ENCODE measurements around the gene RARB.

The RARB gene

DNA sequence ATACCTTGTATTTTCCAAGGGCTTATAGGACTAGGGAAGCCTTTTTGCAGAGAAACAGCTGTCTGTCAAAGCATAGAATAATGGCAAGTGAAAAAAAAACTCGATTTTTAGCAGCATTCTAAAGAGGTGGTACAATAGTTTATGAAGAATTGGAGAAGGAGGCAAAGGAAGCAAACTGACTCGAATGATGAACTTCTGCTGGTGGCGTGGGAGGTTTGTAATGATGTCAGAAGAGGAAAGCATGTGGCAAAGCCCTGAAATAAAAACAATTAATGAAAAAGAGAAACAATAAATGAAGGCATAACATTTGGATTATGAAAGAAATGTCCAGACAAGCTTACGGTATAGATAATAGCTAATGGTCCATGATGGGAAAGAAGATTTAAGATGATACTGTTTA is 77.5 kb downstream of the RARB start:
- WGBS (ENCODE audit: extremely low coverage, insufficient coverage, low lambda C conversion rate), result no CpG with 5 or more reads among the region's 4 CpGs
- H2BK15ac ChIP-seq (replicated peaks; ENCODE audit: low read depth), result no peak overlapping the region
- no peak overlapping the region for H3K23ac ChIP-seq (ENCODE audit: low read length)

DNA sequence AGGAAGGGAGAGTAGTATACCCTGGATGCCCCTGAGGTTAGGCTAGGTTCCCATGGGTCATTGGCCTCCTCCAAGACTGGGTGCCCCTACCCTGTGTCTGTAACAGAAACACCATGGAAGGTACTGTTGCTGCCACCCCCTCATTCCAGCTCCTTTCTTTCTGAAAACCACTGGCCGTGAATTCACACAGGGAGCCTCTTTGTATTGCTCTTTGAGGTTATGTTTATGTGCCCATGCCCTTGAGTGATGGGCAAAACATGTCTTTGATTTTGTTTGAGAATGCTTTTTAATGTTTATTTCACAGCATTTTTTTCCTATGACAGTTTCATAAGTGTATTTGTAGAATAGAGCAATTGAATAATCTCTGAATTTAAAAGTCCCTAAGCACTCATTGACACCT is 79.7 kb downstream of the RARB start:
- Histone ChIP-seq H2BK15ac (replicated peaks; ENCODE audit: low read depth) (no peak overlapping the region), H3K18ac (ENCODE audit: low read length) (no peak overlapping the region), H2BK5ac (ENCODE audit: low read length) (no peak overlapping the region), H3K79me2 (ENCODE audit: control insufficient read depth, insufficient read depth, low read length) (no peaks in the 10 kb centered on the region), H3K79me1 (ENCODE audit: low read length) (no peaks in the 10 kb centered on the region), H2AK5ac (ENCODE audit: low read length) (no peak overlapping the region), H3K56ac (ENCODE audit: low read length) (no peak overlapping the region), H3K9ac (ENCODE audit: low read length) (no peak overlapping the region), H3K4me1 (ENCODE audit: control insufficient read depth, low read depth, low read length) (no peaks in the 10 kb centered on the region), H3K27me3 (ENCODE audit: insufficient read depth, low read length, poor library complexity) (no peaks in the 10 kb centered on the region), H3K27ac (ENCODE audit: low read depth, low read length) (no peak overlapping the region), H3K36me3 (ENCODE audit: control insufficient read depth, insufficient read depth, low read length) (no peaks in the 10 kb centered on the region), H3K23ac (ENCODE audit: low read length) (no peak overlapping the region), H4K5ac (ENCODE audit: low read length) (no peak overlapping the region), H4K8ac (ENCODE audit: low read depth, low read length) (no peak overlapping the region), H3K4me3 (ENCODE audit: low read length) (no peak overlapping the region), H3K4ac (ENCODE audit: low read depth, low read length) (no peak overlapping the region), H2BK120ac (ENCODE audit: low read depth, low read length) (no peak overlapping the region), H3K4me2 (ENCODE audit: low read length) (no peak overlapping the region)
- DNase-seq, result no peak
- no CpG with 5 or more reads among the region's 1 CpG for WGBS (ENCODE audit: extremely low coverage, insufficient coverage, low lambda C conversion rate)

More for the DNA sequence above, 77.5 kb downstream of the RARB start:
- Histone ChIP-seq H3K27me3 (ENCODE audit: insufficient read depth, low read length, poor library complexity) (no peaks in the 10 kb centered on the region), H3K4me1 (ENCODE audit: control insufficient read depth, low read depth, low read length) (no peaks in the 10 kb centered on the region), H2AK5ac (ENCODE audit: low read length) (no peak overlapping the region), H3K18ac (ENCODE audit: low read length) (no peak overlapping the region), H2BK5ac (ENCODE audit: low read length) (no peak overlapping the region), H3K27ac (ENCODE audit: low read depth, low read length) (no peak overlapping the region), H4K5ac (ENCODE audit: low read length) (no peak overlapping the region), H3K4ac (ENCODE audit: low read depth, low read length) (no peak overlapping the region), H3K36me3 (ENCODE audit: control insufficient read depth, insufficient read depth, low read length) (no peaks in the 10 kb centered on the region), H3K56ac (ENCODE audit: low read length) (no peak overlapping the region), H3K9ac (ENCODE audit: low read length) (no peak overlapping the region), H4K8ac (ENCODE audit: low read depth, low read length) (no peak overlapping the region), H3K4me2 (ENCODE audit: low read length) (no peak overlapping the region), H3K4me3 (ENCODE audit: low read length) (no peak overlapping the region), H2BK120ac (ENCODE audit: low read depth, low read length) (no peak overlapping the region), H3K79me2 (ENCODE audit: control insufficient read depth, insufficient read depth, low read length) (no peaks in the 10 kb centered on the region), H3K79me1 (ENCODE audit: low read length) (no peaks in the 10 kb centered on the region)
- DNase-seq, result no peak

DNA sequence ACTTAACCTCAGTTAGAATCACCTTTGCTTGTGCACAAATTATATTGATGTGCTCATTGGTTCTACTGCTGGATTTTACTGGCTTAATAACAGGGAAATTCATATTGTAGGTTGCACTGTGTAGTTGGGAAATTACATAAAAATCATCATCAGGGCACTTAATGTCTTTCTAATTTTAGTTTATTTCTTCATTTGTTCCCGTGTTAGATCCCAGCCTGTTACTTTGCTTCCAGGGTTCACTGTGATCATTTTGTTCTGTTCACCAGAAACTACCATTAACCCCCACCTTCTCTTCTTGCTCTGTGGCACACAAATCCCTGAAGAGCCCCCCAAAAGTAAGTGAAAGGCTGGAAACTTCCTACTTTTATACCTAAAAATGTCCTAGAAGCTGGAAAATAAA is 80.4 kb downstream of the RARB start:
- Histone ChIP-seq H3K4me2 (ENCODE audit: low read length) (no peak overlapping the region), H3K4ac (ENCODE audit: low read depth, low read length) (no peak overlapping the region), H4K5ac (ENCODE audit: low read length) (no peak overlapping the region), H3K56ac (ENCODE audit: low read length) (no peak overlapping the region), H3K79me2 (ENCODE audit: control insufficient read depth, insufficient read depth, low read length) (no peaks in the 10 kb centered on the region), H3K27ac (ENCODE audit: low read depth, low read length) (no peak overlapping the region), H3K9ac (ENCODE audit: low read length) (no peak overlapping the region), H3K79me1 (ENCODE audit: low read length) (no peaks in the 10 kb centered on the region), H3K18ac (ENCODE audit: low read length) (no peak overlapping the region), H2BK120ac (ENCODE audit: low read depth, low read length) (no peak overlapping the region), H3K36me3 (ENCODE audit: control insufficient read depth, insufficient read depth, low read length) (no peaks in the 10 kb centered on the region), H3K27me3 (ENCODE audit: insufficient read depth, low read length, poor library complexity) (no peaks in the 10 kb centered on the region), H3K23ac (ENCODE audit: low read length) (no peak overlapping the region), H4K8ac (ENCODE audit: low read depth, low read length) (no peak overlapping the region), H3K4me3 (ENCODE audit: low read length) (no peak overlapping the region), H3K4me1 (ENCODE audit: control insufficient read depth, low read depth, low read length) (no peaks in the 10 kb centered on the region), H2BK5ac (ENCODE audit: low read length) (no peak overlapping the region), H2BK15ac (replicated peaks; ENCODE audit: low read depth) (no peak overlapping the region), H2AK5ac (ENCODE audit: low read length) (no peak overlapping the region)
- no peak for DNase-seq
- WGBS (ENCODE audit: extremely low coverage, insufficient coverage, low lambda C conversion rate), result no CpG with 5 or more reads among the region's 1 CpG

DNA sequence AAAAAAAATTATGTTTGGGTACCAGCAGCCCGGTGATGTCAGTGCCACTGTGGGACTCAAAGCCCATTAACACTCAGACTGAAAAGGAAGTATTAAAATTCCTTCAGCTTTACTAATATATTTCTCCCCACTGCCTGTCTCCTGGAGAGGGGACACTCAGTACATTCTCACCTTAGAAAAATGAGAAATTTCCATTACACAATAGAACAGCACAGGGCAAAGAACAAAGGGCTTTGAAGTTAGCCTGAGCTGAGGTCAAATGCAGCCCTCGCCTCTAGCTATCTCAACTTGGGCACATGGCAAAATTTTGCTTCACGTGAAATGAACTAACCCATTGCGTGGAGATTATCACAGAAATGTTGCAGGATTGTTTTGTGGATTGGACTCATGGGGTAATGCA is 80.8 kb downstream of the RARB start:
- no peak overlapping the region for H2BK5ac ChIP-seq (ENCODE audit: low read length)
- H3K27me3 ChIP-seq (ENCODE audit: insufficient read depth, low read length, poor library complexity), result no peaks in the 10 kb centered on the region
- no peak overlapping the region for H3K18ac ChIP-seq (ENCODE audit: low read length)
- no peak overlapping the region for H3K4ac ChIP-seq (ENCODE audit: low read depth, low read length)
- H4K8ac ChIP-seq (ENCODE audit: low read depth, low read length), result no peak overlapping the region
- no CpG with 5 or more reads among the region's 4 CpGs for WGBS (ENCODE audit: extremely low coverage, insufficient coverage, low lambda C conversion rate)
- no peaks in the 10 kb centered on the region for H3K4me1 ChIP-seq (ENCODE audit: control insufficient read depth, low read depth, low read length)
- no peak overlapping the region for H3K27ac ChIP-seq (ENCODE audit: low read depth, low read length)
- no peaks in the 10 kb centered on the region for H3K36me3 ChIP-seq (ENCODE audit: control insufficient read depth, insufficient read depth, low read length)
- no peak overlapping the region for H3K56ac ChIP-seq (ENCODE audit: low read length)
- H4K5ac ChIP-seq (ENCODE audit: low read length), result no peak overlapping the region
- no peak overlapping the region for H3K4me3 ChIP-seq (ENCODE audit: low read length)
- H3K9ac ChIP-seq (ENCODE audit: low read length), result no peak overlapping the region
- no peak overlapping the region for H3K23ac ChIP-seq (ENCODE audit: low read length)
- no peak overlapping the region for H2BK120ac ChIP-seq (ENCODE audit: low read depth, low read length)
- H3K4me2 ChIP-seq (ENCODE audit: low read length), result no peak overlapping the region
- no peaks in the 10 kb centered on the region for H3K79me2 ChIP-seq (ENCODE audit: control insufficient read depth, insufficient read depth, low read length)
- H2BK15ac ChIP-seq (replicated peaks; ENCODE audit: low read depth), result no peak overlapping the region
- DNase-seq, result no peak
- no peak overlapping the region for H2AK5ac ChIP-seq (ENCODE audit: low read length)
- H3K79me1 ChIP-seq (ENCODE audit: low read length), result no peaks in the 10 kb centered on the region

DNA sequence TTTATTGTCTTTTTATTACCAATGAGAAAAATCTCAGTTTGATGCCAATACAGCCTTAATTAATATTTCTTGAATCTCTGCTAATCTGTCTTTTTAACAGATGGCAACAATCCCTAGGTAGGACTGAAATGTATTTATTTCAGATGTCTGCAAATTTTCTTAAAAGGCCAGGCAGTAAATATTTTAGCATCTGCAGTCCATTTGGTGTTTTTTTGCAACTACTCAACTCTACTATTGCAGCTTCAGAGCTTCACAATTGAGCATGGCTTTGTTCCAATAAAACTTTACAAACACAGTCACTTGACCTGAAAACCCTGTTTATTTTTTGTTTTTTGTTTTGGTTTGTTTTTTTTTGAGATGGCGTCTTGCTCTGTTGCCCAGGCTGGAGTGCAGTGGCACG is 82.7 kb downstream of the RARB start:
- Histone ChIP-seq H3K18ac (ENCODE audit: low read length) (no peak overlapping the region), H4K8ac (ENCODE audit: low read depth, low read length) (no peak overlapping the region), H4K5ac (ENCODE audit: low read length) (no peak overlapping the region), H2BK120ac (ENCODE audit: low read depth, low read length) (no peak overlapping the region), H3K56ac (ENCODE audit: low read length) (no peak overlapping the region), H3K4me3 (ENCODE audit: low read length) (no peak overlapping the region), H3K27ac (ENCODE audit: low read depth, low read length) (no peak overlapping the region), H3K4me2 (ENCODE audit: low read length) (no peak overlapping the region), H2BK5ac (ENCODE audit: low read length) (no peak overlapping the region), H3K79me2 (ENCODE audit: control insufficient read depth, insufficient read depth, low read length) (no peaks in the 10 kb centered on the region), H2AK5ac (ENCODE audit: low read length) (no peak overlapping the region), H3K23ac (ENCODE audit: low read length) (no peak overlapping the region), H3K9ac (ENCODE audit: low read length) (no peak overlapping the region), H3K27me3 (ENCODE audit: insufficient read depth, low read length, poor library complexity) (no peaks in the 10 kb centered on the region), H3K79me1 (ENCODE audit: low read length) (no peaks in the 10 kb centered on the region), H3K36me3 (ENCODE audit: control insufficient read depth, insufficient read depth, low read length) (no peaks in the 10 kb centered on the region), H3K4ac (ENCODE audit: low read depth, low read length) (no peak overlapping the region), H3K4me1 (ENCODE audit: control insufficient read depth, low read depth, low read length) (no peaks in the 10 kb centered on the region), H2BK15ac (replicated peaks; ENCODE audit: low read depth) (no peak overlapping the region)
- DNase-seq, result no peak
- no CpG with 5 or more reads among the region's 2 CpGs for WGBS (ENCODE audit: extremely low coverage, insufficient coverage, low lambda C conversion rate)

DNA sequence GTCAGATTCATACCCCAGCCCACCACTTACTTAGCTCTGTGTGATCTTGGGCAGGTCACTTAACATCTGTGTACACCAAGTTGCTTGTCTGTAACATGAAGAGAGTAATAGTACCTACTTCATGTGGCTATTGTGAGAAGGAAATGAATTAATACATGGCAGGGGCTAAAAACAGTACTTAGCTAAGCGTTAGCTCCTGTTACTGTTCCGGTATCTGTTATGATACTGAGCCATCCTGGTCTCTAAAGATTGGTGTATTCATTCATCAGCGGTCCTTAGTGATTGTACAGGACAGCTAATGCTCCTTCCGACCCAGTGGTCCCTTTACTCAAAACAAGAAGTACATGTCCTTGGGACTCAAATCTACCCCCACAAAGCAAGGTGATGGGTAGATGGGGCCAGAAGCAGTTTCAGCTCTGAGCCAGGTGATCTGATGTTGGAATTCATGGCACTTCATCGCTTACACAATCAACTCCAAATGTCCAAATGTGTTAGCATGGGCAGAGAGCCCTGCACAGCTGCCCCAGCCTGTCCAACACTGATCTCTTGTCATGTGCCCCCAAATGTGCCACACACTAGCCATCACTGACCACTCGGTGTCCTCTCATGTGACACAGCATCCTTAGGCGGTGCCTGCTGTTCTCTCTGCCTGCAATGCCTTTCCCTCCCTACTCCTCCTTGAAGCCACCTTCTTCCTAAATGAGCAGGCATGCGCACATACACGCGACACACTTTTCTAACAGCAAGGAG is 84.1 kb downstream of the RARB start:
- Histone ChIP-seq H2BK120ac (ENCODE audit: low read depth, low read length) (no peak overlapping the region), H3K4ac (ENCODE audit: low read depth, low read length) (no peak overlapping the region), H3K79me2 (ENCODE audit: control insufficient read depth, insufficient read depth, low read length) (no peaks in the 10 kb centered on the region), H4K5ac (ENCODE audit: low read length) (no peak overlapping the region), H3K4me2 (ENCODE audit: low read length) (no peak overlapping the region), H3K36me3 (ENCODE audit: control insufficient read depth, insufficient read depth, low read length) (no peaks in the 10 kb centered on the region), H2AK5ac (ENCODE audit: low read length) (no peak overlapping the region), H3K27me3 (ENCODE audit: insufficient read depth, low read length, poor library complexity) (no peaks in the 10 kb centered on the region), H4K8ac (ENCODE audit: low read depth, low read length) (no peak overlapping the region), H3K9ac (ENCODE audit: low read length) (no peak overlapping the region), H2BK5ac (ENCODE audit: low read length) (no peak overlapping the region), H3K4me3 (ENCODE audit: low read length) (no peak overlapping the region), H3K27ac (ENCODE audit: low read depth, low read length) (no peak overlapping the region), H3K79me1 (ENCODE audit: low read length) (no peaks in the 10 kb centered on the region), H3K23ac (ENCODE audit: low read length) (no peak overlapping the region), H3K18ac (ENCODE audit: low read length) (no peak overlapping the region), H3K4me1 (ENCODE audit: control insufficient read depth, low read depth, low read length) (no peaks in the 10 kb centered on the region), H3K56ac (ENCODE audit: low read length) (no peak overlapping the region), H2BK15ac (replicated peaks; ENCODE audit: low read depth) (no peak overlapping the region)
- no peak for DNase-seq
- WGBS (ENCODE audit: extremely low coverage, insufficient coverage, low lambda C conversion rate), result no CpG with 5 or more reads among the region's 10 CpGs
